GM19035 (cell line): ENCODE measurements around the gene THADA.

ENCODE experiments used
- ATAC-seq: cut with Tn5 transposase; IDR thresholded peaks from one replicate; pipeline ENCODE4 v1.9.1; 2021; ENCODE audit not compliant: unreplicated experiment

The THADA gene

DNA sequence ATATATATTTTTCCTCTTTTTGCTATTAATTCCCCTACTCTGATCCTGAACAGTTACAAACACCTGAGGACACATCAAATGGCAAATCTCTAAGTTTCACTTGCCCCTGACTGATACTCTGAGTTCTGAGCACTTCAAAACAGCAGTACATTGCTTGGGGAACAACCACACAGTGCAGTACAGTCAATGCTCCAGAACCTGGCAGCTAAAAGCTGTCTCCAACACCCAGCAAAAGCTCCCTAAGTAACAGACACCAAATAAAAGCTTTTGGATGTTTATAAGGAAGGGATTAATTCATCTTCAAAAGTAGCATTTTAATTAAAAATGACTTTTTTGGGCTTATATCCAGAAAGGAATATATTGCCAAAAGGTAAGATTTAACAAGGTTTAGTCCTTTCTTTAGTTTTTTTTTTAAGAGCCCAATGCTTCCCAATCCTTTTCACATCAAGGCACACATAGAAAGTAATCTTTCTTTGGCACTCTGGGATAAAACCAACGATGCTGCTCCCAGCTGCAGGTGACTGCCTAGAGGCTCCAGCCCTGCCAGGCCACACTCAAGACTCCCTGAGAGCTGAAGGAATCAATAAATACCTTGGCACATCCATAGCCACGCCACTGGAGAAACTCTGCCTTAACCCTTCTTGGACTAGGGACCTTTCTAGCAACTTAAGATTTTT lies 204.5 kb downstream of the THADA start:
- ATAC-seq = no peak

DNA sequence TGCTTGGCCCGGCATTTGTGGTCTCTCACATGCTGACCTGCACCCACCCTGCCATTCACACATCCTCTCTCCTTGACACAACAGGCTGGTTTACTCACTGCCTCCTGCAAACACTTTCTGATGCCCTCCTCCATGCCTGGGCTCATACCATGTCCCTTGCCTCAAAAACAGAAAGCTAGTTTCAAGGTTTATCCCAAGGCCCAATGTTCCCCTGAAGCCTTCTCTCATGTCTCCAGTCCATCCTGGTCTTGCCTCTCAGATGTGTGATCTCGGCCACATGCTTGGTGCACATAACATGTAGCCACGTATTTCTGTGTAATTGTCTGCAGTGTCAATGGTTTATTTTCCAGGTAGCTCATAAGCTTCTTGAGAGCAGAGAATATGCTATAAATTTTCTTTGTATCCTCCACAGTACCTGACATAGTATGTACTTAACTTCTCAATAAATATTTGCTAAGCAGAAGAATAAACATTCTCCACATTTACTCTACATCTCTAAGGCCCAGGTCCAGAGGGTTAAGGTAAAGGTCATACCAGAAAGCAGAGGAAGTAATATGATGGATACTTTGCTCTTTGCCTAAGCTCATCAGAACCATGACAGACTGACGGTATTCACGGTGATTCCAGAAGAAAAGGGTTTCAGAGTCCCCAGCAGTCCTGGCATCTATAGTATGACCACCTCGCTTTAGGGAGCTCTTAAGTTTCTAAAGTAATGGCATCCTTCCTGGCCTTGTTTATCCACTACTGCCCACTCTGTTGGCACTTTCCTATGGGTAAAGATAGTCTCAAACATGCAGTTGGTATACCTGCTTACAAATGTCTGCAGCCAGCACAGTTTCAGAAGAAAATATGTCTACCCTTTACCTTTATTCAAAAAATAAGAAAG lies 206.0 kb downstream of the THADA start:
- ATAC-seq = no peak

GRCh38 chr2:43388371-43388770 lies 207.5 kb downstream of the THADA start:
- ATAC-seq = no peak

DNA sequence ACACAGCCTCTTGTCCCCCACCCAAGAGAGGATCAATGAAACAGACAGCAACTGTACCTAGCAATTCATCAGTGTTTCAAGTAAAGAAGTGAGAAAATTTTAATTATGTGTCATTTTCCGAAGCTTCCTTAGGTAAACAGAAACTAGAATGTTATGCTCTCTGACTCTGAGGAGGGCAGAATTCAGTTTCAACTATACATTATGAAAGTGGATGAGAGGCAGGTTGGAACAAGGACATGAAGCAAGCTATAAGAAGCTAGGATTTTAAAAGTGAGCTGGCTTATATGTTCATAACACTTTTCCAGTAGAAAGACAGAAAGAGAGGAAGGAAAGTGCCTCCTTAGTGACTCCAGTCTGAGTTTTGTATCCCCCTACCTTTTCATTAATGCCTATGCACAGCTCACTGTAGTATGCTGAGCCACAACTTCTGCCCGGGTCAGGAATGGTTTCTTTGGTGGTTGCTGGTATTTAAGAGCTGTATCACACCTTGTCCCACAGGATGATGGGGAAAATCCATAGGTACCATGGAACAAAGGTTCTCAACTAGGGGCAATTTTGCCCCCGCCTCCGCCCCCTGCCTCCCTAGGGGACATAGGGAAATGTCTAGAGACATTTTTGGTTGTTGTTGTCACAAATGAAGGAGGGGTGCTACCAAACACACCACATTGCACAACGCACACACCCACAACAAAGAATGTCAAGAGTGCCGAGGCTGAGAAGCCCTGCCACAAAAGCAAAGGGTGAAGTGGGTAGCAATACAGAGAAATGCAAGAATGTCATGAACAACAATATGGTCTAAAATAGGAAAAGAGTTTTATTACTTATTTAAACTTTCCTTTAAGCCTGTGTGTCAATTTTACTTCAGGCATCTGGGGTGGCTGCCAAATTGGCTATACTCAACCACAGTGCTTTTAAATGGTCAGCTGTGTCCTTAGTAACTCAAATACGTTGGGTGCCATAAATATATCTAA lies 208.5 kb downstream of the THADA start:
- ATAC-seq = peak; percentile 74

GRCh38 chr2:43386679-43387078 lies 209.2 kb downstream of the THADA start:
- peak; percentile 9 for ATAC-seq

DNA sequence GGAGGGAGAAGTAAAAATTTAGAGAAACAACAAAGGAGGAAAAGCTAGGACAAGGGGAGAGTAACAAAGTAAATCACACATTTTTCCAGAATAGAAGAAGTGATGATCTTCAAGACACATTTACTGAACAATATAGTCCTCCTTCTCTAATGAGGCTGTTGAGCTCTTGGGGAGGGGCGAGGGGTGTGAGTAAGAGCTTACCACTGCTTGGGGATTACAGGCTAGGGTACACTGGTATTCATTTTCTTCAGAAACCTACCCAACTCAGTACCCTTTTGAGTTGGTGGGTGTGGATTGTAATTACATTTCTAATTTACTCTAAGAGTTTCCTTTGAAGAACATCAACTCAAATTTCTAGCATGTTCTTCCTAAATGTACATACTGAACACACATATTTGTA lies 211.7 kb downstream of the THADA start:
- no peak for ATAC-seq

GRCh38 chr2:43383533-43383932 lies 212.3 kb downstream of the THADA start:
- ATAC-seq = no peak

DNA sequence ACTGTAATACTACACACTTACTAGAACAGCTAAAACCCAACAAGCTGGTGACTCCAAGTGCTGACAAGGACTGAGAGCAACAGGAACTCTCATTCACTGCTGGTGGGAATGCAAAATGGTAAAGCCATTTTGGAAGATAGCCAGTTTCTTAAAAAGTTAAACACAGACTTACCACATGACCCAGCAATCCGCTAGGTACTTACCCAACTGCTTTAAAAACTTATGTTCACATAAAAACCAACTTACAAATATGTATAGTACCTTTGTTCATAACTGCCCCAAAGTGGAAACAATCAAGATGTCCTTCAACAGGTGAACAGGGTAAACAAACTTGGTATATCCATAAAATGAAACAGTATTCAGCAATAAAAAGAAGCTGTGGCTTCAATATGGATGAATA lies 216.3 kb downstream of the THADA start:
- no peak for ATAC-seq

DNA sequence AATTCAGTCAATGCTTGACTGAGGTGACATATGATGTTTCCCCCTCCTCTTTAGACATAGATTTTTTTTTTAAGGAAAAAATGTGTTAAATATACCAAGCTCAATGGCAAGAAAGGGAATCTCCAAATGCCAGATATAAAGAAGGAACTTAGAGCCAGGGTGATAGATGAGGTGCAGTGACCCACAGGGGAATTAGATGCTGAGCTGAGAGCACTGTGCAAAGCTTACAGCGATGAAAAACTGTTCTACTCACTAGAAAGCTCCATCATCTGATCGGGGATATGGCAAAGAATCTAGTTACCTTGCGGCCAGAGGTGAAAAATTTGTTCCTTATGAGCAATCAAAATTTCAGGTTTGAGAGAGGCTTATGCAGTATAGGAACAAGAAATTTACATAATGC lies 218.5 kb downstream of the THADA start:
- ATAC-seq = no peak

GRCh38 chr2:43376523-43377198 lies 219.2 kb downstream of the THADA start:
- ATAC-seq = no peak

DNA sequence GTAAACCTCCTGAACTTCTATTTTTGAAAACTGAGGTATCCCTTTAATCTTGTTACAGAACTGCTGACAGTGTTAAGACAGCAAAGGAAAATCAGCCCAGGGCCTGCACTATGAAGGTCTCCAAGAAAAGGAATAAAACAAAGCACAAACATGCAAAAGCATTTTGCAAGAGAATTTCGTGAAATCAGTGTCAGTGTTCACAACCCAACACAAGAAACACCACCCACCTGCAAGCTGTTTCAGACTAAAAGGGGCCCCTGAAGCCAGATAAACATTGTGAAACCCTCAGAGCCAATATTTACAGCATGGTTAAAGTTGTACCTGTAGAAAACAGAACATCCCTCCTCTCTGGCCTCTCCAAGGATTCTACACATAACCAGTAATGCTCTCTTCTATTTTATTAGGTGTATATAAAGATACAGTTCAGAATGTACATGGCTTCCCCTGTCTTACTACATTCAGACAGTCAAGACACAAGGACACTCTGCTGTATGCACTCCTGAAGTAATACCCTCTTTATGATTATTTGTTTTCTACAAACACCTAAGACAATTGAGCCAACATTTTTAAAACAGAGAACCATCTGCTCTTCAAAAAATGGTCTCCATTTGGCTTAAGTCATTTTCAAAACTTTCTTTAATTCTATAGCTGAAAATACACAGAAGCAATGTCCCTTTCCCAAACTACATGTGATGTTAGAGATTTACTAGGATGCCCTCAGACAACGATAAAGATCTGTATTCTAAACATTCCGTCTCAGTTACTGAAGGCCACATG lies 219.9 kb downstream of the THADA start:
- ATAC-seq = no peak

DNA sequence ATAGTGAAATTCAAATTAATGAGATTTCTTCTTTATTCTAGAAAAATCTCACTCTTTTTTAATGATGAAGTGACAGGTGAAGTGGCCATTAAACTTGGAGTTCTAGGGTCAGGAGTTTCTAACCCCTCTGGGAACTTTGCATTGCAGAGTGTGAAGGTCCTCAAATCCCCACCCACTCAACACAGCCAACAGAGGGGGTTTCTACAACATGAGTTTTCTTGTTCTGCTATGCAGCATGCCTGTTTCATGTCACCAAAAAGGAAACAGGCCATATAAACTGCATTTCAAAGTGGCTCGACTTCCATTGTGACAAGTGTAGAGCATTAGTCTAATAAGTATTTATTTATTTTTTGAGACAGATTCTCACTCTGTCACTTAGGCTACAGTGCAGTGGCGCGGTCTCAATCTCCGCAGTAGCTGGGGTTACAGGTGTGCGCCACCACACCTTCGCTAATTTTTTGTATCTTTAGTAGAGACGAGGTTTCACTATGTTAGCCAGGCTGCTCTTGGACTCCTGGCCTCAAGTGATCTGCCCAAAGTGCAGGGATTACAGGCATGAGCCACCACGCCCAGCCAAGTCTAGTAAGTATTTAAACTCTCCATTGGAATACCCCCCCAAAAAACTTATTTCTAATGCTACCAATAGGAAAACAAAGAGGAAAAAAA lies 223.3 kb downstream of the THADA start:
- no peak for ATAC-seq

DNA sequence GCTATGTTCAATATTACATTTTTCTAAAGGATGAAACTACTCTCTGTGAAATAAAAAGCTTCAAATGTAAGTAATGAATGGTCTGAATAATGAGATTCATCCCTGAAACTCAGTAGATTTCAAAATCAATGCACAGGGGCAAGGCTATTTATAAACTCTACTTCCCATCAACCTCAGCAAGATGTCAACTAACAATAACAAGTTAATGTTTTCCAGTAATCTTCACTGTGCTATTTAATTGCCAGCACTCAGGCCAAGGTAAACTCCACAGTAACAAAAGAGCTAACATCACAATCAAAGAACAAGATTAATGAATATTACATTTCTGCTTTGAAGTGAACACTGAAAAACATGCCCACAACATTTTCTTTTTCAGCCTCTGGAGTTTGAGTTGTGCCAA lies 225.1 kb downstream of the THADA start:
- no peak for ATAC-seq

- ATAC-seq = no peak
These were observed 225.7 kb downstream of the THADA start for GRCh38 chr2:43370146-43370545.

GRCh38 chr2:43368483-43369385 lies 227.1 kb downstream of the THADA start:
- ATAC-seq = no peak

GRCh38 chr2:43367012-43367782 lies 228.6 kb downstream of the THADA start:
- ATAC-seq = no peak

DNA sequence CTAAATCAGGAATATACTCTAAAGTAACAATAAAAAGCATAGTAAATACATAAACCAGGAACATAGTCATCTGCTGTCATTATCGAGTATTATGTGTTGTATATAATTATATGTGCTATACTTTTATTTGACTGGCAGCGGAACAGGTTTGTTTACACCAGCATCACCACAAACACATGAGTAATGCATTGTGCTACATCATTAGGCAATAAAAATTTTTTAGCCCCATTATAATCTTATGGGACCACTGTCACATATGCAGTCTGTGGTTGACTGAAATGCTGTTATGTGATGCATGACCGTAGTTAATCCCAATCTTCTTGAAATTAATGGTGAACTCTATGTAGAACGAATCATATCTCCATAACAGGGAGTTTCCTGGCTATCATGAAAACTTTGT lies 232.7 kb downstream of the THADA start:
- no peak for ATAC-seq

DNA sequence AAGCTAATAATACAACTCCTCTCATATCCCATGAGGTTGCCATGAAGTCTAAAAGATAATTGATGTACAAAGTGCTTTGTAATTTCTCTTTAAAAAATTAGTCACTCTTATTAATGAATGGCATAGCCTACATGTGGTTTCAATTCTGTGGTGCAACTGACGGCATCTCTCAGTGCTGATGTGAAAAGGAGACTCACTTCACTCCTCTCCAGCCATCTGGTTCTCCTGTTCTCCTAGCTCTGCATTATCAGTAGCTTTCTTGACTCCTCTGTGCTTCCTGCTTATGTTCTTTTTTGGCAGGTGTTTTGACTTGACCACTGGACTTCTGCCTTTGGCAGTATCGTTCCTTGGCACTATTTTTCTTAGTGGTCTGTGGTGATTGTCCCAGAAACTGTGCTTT lies 234.6 kb downstream of the THADA start:
- no peak for ATAC-seq
